IPS-11a (cell line): ENCODE results near the gene RPS15A.
"Not testable (repeated sequence)": the region's sequence is repeated elsewhere in the genome, so short reads cannot be mapped to it uniquely, and the experiment has no call there.

ENCODE experiments used
- H3K4me3 ChIP-seq: one replicate; pipeline ENCODE4 v1.5.1; 2013; ENCODE audit warnings: low read depth, low read length, control low read depth

The RPS15A gene

GRCh38 chr16:18757960-18758660 is 32.0 kb downstream of the RPS15A start:
- not testable (repeated sequence) for H3K4me3 ChIP-seq

DNA sequence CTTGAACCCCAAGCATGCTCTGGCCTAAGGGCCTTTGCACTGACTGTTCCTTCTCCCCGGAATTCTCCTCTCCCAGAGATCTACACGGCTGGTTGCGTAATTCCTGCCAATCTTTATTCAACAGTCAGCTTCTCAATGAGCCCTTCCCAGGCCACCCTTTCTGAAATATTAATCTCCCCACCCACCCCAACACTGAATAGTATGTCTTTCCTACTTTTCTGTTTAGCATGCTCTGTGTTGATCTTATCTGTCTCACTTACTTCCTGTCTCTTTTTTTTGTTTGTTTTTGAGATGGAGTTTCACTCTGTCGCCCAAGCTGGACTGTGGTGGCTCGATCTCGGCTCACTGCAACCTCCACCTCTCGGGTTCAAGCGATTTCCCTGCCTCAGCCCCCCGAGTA is 33.5 kb downstream of the RPS15A start:
- not testable (repeated sequence) for H3K4me3 ChIP-seq

- not testable (repeated sequence) for H3K4me3 ChIP-seq
Measured at GRCh38 chr16:18742870-18743269, 47.3 kb downstream of the RPS15A start.

DNA sequence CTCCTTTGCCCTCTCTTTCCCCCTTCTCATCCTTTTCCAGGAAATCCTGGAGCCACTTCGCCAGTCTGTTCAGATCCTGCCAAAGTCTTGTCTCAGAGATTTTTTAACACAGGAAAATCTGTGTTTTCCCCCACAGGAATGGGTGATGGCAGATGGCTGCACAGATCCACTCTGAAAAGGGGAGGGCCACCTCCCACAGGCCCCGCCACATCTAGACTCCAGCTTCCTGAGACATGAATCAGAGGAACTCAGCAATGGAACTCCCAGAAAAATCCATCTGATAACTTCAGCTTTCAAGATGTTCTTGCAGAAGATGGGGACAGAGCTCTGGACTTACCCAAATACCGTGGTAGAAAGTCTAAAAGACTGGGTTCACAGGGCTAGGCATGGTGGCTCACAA is 50.1 kb downstream of the RPS15A start:
- not testable (repeated sequence) for H3K4me3 ChIP-seq

DNA sequence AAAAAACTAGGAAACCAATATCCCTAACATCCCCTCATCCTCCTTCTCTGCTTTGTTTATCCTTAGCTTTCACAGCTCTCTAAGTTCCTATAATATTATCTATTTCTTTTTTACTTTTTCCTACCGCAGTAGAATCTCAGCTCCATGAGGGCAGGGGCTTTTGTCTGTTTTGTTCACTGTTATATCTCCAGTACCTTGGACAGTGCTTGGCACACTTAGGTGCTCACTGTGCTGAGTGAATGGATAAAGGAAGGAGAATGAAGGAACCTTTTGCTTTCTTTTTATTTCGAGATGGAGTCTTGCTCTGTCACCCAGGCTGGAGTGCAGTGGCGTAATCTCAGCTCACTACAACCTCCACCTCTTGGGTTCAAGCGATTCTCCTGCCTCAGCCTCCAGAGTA is 51.4 kb downstream of the RPS15A start:
- H3K4me3 ChIP-seq, result not testable (repeated sequence)

GRCh38 chr16:18734279-18734678 is 55.9 kb downstream of the RPS15A start:
- not testable (repeated sequence) for H3K4me3 ChIP-seq
